Calu3 (cell line): Measurements from ENCODE around the gene ITPKA. TPM values are rescaled to one million over a fixed set of nuclear protein-coding genes. Genes with fewer than 3 reads are reported as not detected.

Source experiments
- BruUV-seq: library from RNA; stranded (reverse); fragments of 400-500 nt; replicated peaks from 2 replicates; lab custom pipeline; 2021; lab: Mats Ljungman, UMichigan
- CTCF ChIA-PET: fragments of 300-600 bp; sonication (Branson Sonifier 250); formaldehyde crosslinking; loops from one replicate; lab custom pipeline; 2022; ENCODE audit warnings: antibody characterized with exemption; lab: Charles Lee
- DNase-seq: peaks from one replicate; pipeline ENCODE4 v3.0.0; 2022
- H3K27ac Mint-ChIP-seq: one replicate; pipeline ENCODE4 v1.8.0; 2022; ENCODE audit warnings: mixed read lengths; ENCODE audit not compliant: unreplicated experiment
- H3K27me3 Mint-ChIP-seq: one replicate; pipeline ENCODE4 v1.8.0; 2022; ENCODE audit warnings: mixed read lengths; ENCODE audit not compliant: unreplicated experiment
- H3K36me3 Mint-ChIP-seq: one replicate; pipeline ENCODE4 v1.8.0; 2022; ENCODE audit warnings: mild to moderate bottlenecking, moderate library complexity, mixed read lengths; ENCODE audit not compliant: insufficient read depth, unreplicated experiment
- H3K4me1 Mint-ChIP-seq: one replicate; pipeline ENCODE4 v1.8.0; 2022; ENCODE audit warnings: mild to moderate bottlenecking, low read depth, mixed read lengths; ENCODE audit not compliant: unreplicated experiment
- H3K4me3 Mint-ChIP-seq: one replicate; pipeline ENCODE4 v1.8.0; 2022; ENCODE audit warnings: mild to moderate bottlenecking, low read depth, moderate library complexity, mixed read lengths; ENCODE audit not compliant: unreplicated experiment
- H3K9me3 Mint-ChIP-seq: one replicate; pipeline ENCODE4 v1.8.0; 2022; ENCODE audit warnings: low read depth, mixed read lengths; ENCODE audit not compliant: unreplicated experiment
- intact Hi-C: fragments of 100-400 bp; cut with micrococcal nuclease; formaldehyde crosslinking; loops from one replicate; pipeline ENCODE4 v1.10.0; 2022; ENCODE audit not compliant: unreplicated experiment
- total RNA-seq: library from RNA; stranded (reverse); gene quantifications from 2 replicates; pipeline ENCODE4 v1.2.3, GENCODE V29; 2022
- TF ChIP-seq, protein P1 (sequence below): fragments of 200-600 bp; IDR thresholded peaks from one replicate; pipeline ENCODE4 v1.8.0; 2022; ENCODE audit warnings: antibody characterized with exemption; ENCODE audit not compliant: unreplicated experiment

ITPKA gene
- total RNA-seq, 1 experiment from 2014 or later, result 0.68 TPM

DNA sequence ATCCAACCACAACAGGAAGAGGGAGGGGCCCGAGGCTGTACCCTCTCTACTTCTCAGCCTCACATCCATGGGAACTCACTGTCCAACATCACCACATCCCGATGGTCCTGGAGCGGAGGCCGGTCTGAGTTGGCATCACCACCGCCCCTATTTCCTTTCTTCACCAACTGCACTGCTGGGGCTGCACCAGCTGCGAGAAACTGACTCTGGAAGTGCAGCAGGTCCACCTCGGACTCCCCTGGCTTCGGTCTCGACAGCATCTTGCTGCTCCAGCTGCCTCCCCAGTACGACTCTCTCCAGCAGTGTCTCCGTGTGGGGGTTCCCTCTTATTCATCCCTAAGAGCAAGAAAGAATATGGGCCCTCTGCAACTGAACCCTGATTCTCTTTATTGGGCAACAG lies 43.2 kb downstream of the ITPKA start:
- TF ChIP-seq, protein P1, sequence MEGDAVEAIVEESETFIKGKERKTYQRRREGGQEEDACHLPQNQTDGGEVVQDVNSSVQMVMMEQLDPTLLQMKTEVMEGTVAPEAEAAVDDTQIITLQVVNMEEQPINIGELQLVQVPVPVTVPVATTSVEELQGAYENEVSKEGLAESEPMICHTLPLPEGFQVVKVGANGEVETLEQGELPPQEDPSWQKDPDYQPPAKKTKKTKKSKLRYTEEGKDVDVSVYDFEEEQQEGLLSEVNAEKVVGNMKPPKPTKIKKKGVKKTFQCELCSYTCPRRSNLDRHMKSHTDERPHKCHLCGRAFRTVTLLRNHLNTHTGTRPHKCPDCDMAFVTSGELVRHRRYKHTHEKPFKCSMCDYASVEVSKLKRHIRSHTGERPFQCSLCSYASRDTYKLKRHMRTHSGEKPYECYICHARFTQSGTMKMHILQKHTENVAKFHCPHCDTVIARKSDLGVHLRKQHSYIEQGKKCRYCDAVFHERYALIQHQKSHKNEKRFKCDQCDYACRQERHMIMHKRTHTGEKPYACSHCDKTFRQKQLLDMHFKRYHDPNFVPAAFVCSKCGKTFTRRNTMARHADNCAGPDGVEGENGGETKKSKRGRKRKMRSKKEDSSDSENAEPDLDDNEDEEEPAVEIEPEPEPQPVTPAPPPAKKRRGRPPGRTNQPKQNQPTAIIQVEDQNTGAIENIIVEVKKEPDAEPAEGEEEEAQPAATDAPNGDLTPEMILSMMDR, result no peak
- H3K4me1 Mint-ChIP-seq, result no peaks in the 10 kb centered on the region
- no peak overlapping the region for H3K4me3 Mint-ChIP-seq
- CTCF ChIA-PET, result no interaction called here
- no peak overlapping the region for H3K27ac Mint-ChIP-seq
- no peak for DNase-seq
- intact Hi-C loops, result no loop called here
- no TSS peak for BruUV-seq
- H3K27me3 Mint-ChIP-seq, result no peaks in the 10 kb centered on the region
- H3K9me3 Mint-ChIP-seq, result no peaks in the 10 kb centered on the region
- no peaks in the 10 kb centered on the region for H3K36me3 Mint-ChIP-seq

DNA sequence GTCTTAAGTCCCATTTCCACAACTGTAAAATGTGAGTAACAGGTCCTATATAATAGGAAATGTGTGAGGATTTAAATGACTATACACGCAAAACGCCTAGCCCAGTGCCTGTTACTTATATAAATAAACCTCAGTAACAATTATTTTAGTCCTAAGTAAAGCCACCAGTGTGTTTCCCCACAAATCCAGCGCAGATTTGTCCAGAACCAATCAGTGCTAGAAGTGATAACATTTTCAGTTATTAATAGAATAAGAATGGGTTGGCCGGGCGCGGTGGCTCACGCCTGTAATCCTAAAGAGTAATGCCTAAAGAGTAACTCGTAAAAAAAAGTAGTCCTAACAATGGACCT lies 49.8 kb downstream of the ITPKA start:
- H3K27ac Mint-ChIP-seq, result peak overlapping the region; percentile 66
- TF ChIP-seq, protein P1, result no peak
- intact Hi-C loops, result no loop called here

DNA sequence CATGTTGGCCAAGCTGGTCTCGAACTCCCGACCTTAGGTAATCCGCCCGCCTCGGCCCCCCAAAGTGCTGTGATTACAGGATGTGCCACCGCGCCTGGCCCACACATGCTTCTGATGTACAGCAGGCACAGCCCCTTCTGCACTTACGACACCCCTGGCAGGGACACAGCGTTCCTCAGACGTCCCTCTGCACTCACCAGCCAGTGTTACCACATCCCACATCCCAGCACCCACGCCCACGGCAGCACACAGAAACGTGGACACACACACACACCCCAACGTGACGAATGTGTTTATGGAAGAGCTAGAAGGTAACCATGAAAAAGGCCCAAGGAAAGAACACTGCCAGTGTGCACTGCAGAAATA lies 51.0 kb downstream of the ITPKA start:
- Mint-ChIP-seq H3K9me3 (no peaks in the 10 kb centered on the region), H3K27me3 (no peaks in the 10 kb centered on the region), H3K4me3 (peak overlapping the region; percentile 77), H3K36me3 (peaks cover 18% of the 10 kb centered on the region), H3K4me1 (no peaks in the 10 kb centered on the region), H3K27ac (peak overlapping the region; percentile 66)
- no peak for DNase-seq
- TF ChIP-seq, protein P1, result no peak
- CTCF ChIA-PET, result interaction anchor here (0.6 kb wide), 1 partner anchor 722 kb away, joined by 3 read pairs; no protein-coding TSS in a partner anchor
- intact Hi-C loops, result no loop called here
- no TSS peak for BruUV-seq

More for the DNA sequence above, 49.8 kb downstream of the ITPKA start:
- no TSS peak for BruUV-seq
- Mint-ChIP-seq H3K9me3 (no peaks in the 10 kb centered on the region), H3K4me1 (no peaks in the 10 kb centered on the region), H3K27me3 (no peaks in the 10 kb centered on the region), H3K4me3 (peak overlapping the region; percentile 77), H3K36me3 (peaks cover 18% of the 10 kb centered on the region)
- CTCF ChIA-PET, result no interaction called here
- no peak for DNase-seq

DNA sequence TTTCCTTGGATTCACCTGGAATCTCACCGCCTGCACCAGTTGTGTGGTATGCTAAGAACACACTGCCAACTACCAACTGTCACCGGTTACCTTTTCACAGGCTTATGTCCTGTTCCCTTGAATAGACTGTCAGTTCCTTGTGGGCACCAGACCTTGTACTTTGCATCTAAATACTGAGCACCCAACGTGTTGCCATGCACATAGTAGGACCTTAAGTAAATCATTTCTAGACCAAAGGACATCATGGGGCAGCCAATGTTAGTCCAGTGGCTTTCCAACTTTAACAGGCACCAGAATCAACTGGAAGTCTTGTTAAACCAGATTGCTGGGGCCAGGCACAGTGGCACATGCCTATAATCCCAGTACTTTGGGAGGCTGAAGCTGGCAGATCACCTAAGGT lies 51.5 kb downstream of the ITPKA start:
- no peak overlapping the region for H3K27ac Mint-ChIP-seq
- peak overlapping the region; percentile 77 for H3K4me3 Mint-ChIP-seq
- TF ChIP-seq, protein P1, result no peak
- intact Hi-C loops, result no loop called here
- peaks cover 18% of the 10 kb centered on the region for H3K36me3 Mint-ChIP-seq
- no peaks in the 10 kb centered on the region for H3K27me3 Mint-ChIP-seq
- BruUV-seq, result no TSS peak
- H3K4me1 Mint-ChIP-seq, result no peaks in the 10 kb centered on the region
- no peaks in the 10 kb centered on the region for H3K9me3 Mint-ChIP-seq
- no peak for DNase-seq
- CTCF ChIA-PET, result no interaction called here
